Medulla oblongata (tissue), 1 donor: ENCODE measurements around the gene ABCC2.
"Not testable (repeated sequence)": the region's sequence is repeated elsewhere in the genome, so short reads cannot be mapped to it uniquely, and the experiment has no call there.

Experiments
- DNase-seq: peaks from one replicate; pipeline ENCODE4 v3.0.0-alpha.2; 2015; ENCODE audit errors: extremely low spot score

ABCC2 gene

GRCh38 chr10:99808270-99808669, 25.8 kb downstream of the ABCC2 start:
- no peak for DNase-seq

- no peak for DNase-seq
Observed at GRCh38 chr10:99809481-99809880, 27.0 kb downstream of the ABCC2 start.

GRCh38 chr10:99809931-99810615, 27.6 kb downstream of the ABCC2 start:
- no peak for DNase-seq

- no peak for DNase-seq
Observed at GRCh38 chr10:99812177-99812576, 29.7 kb downstream of the ABCC2 start.

GRCh38 chr10:99814143-99814542, 31.7 kb downstream of the ABCC2 start:
- DNase-seq = no peak

- no peak for DNase-seq
Observed at GRCh38 chr10:99815621-99816020, 33.2 kb downstream of the ABCC2 start.

- DNase-seq = no peak
Observed at GRCh38 chr10:99827936-99828335, 45.5 kb downstream of the ABCC2 start.

- no peak for DNase-seq
Observed at GRCh38 chr10:99828464-99828863, 46.0 kb downstream of the ABCC2 start.

- no peak for DNase-seq
Observed at GRCh38 chr10:99832439-99832838, 50.0 kb downstream of the ABCC2 start.

GRCh38 chr10:99834410-99834809, 52.0 kb downstream of the ABCC2 start:
- DNase-seq = no peak

GRCh38 chr10:99835947-99836346, 53.5 kb downstream of the ABCC2 start:
- DNase-seq = no peak

- DNase-seq = no peak
Observed at GRCh38 chr10:99836711-99837110, 54.3 kb downstream of the ABCC2 start.

GRCh38 chr10:99840859-99841258, 58.4 kb downstream of the ABCC2 start:
- DNase-seq = not testable (repeated sequence)

GRCh38 chr10:99841746-99842145, 59.3 kb downstream of the ABCC2 start:
- no peak for DNase-seq

- DNase-seq = no peak
Observed at GRCh38 chr10:99843310-99843709, 60.9 kb downstream of the ABCC2 start.

- no peak for DNase-seq
Observed at GRCh38 chr10:99844433-99844955, 62.1 kb downstream of the ABCC2 start.

GRCh38 chr10:99845837-99846382, 63.5 kb downstream of the ABCC2 start:
- DNase-seq = peak; percentile 93

- DNase-seq = no peak
Observed at GRCh38 chr10:99849057-99849456, 66.6 kb downstream of the ABCC2 start.

- no peak for DNase-seq
Observed at GRCh38 chr10:99849536-99849935, 67.1 kb downstream of the ABCC2 start.

GRCh38 chr10:99850021-99850766, 67.8 kb downstream of the ABCC2 start:
- DNase-seq = no peak

GRCh38 chr10:99850767-99851340, 68.4 kb downstream of the ABCC2 start:
- DNase-seq = no peak

GRCh38 chr10:99851825-99852224, 69.4 kb downstream of the ABCC2 start:
- no peak for DNase-seq
